Measurements from ENCODE around the gene BRD8. TPM values are rescaled to one million over a fixed set of nuclear protein-coding genes. Genes with fewer than 3 reads are reported as not detected.

Gene BRD8
- total and polyA plus RNA-seq, 2 experiments from 2014 or later = 45.8 to 117 TPM

DNA sequence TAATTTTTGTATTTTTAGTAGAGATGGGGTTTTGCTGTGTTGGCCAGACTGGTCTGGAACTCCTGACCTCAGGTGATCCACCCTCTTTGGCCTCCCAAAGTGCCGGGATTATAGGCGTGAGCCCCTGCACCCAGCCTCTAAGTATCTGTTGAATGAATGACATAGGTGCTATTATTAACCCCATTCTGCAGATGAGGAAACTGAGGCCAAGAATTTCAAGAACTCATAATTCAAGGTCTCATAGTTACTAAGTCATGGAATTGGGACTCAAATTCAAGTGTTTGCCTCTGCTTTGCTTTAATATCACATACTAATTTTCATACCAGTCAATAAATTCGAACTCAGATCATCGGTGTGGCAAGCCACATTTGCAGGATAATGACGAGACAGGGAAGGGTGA is 2.4 kb upstream of the BRD8 start:
- H3K9me3 Mint-ChIP-seq = no peaks in the 10 kb centered on the region
- no peak for ATAC-seq
- H3K79me2 ChIP-seq (replicated peaks; ENCODE audit: insufficient read depth) = peaks cover 43% of the 10 kb centered on the region
- H3K36me3 ChIP-seq (ENCODE audit: insufficient read depth) = peaks cover 55% of the 10 kb centered on the region
- H3K4me2 ChIP-seq = no peak overlapping the region; the same call in 1 of the 2 replicates
- TF ChIP-seq CREB1 (CRISPR knock-in tag; IDR thresholded peaks at IDR 0.05; ENCODE audit: low read depth) = no peak
- TF ChIP-seq, protein P1, sequence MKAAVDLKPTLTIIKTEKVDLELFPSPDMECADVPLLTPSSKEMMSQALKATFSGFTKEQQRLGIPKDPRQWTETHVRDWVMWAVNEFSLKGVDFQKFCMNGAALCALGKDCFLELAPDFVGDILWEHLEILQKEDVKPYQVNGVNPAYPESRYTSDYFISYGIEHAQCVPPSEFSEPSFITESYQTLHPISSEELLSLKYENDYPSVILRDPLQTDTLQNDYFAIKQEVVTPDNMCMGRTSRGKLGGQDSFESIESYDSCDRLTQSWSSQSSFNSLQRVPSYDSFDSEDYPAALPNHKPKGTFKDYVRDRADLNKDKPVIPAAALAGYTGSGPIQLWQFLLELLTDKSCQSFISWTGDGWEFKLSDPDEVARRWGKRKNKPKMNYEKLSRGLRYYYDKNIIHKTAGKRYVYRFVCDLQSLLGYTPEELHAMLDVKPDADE (IDR thresholded peaks at IDR 0.05) = no peak
- no peak for TF ChIP-seq NANOG (IDR thresholded peaks at IDR 0.05; ENCODE audit: borderline replicate concordance)
- H3K27me3 Mint-ChIP-seq (ENCODE audit: insufficient read depth, low read depth, poor library complexity) = peaks cover 6% of the 10 kb centered on the region
- 0 out of 2 replicates have a peak, but pooled peaks cover 10% of the 10 kb centered on the region for H3F3A ChIP-seq (replicated peaks; ENCODE audit: low read depth)
- H3K36me3 Mint-ChIP-seq (ENCODE audit: low read depth) = peaks cover 65% of the 10 kb centered on the region
- H2AFZ ChIP-seq = no peak overlapping the region
- no peaks in the 10 kb centered on the region for H3K9me2 ChIP-seq (ENCODE audit: insufficient read depth)
- H3K27me3 ChIP-seq (ENCODE audit: insufficient read depth) = no peaks in the 10 kb centered on the region
- H3K4me1 Mint-ChIP-seq = peaks cover 2% of the 10 kb centered on the region; the same call in 2 of the 3 replicates
- no peak overlapping the region; the same call in 1 of the 2 replicates for H3K4me3 ChIP-seq
- no peaks in the 10 kb centered on the region; the same call in none of the 2 replicates for H4K20me1 ChIP-seq (replicated peaks; ENCODE audit: insufficient read depth)
- DNase-seq (ENCODE audit: low spot score) = no peak
- no peak overlapping the region for H3K27ac ChIP-seq (ENCODE audit: low read depth)
- peak overlapping the region; percentile 13; the same call in 1 of the 3 replicates for H3K4me3 Mint-ChIP-seq
- H3K4me1 ChIP-seq (ENCODE audit: insufficient read depth) = peaks cover 12% of the 10 kb centered on the region
- no peak overlapping the region for H3K27ac Mint-ChIP-seq

DNA sequence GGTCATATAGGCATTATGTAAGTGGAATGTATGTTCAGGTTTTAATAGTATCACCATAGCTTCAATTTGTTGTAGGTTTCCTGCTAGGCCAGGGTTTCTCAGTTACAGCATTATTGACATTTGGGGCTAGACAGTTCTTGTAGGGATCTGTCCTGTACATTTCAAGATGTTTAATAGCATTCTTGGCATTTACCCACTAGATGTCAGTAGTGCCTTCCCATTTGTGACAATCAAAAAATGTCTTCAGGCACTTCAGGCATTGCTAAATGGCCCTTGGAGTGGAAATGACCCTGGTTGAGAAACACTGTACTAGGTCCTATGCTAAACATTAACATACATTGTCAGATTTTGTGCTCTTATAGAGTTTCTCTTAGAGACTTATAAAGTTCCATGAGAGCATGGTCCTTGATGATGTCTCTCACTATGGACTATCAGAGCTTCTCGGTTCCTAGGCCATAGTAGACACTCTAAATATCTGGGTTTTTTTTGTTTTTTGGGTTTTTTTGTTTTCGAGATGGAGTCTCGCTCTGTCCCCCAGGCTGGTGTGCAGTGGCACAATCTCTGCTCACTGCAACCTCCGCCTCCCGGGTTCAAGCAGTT is 1.9 kb upstream of the BRD8 start:
- Mint-ChIP-seq H3K4me3 (no peak overlapping the region), H3K4me1 (peaks cover 2% of the 10 kb centered on the region; the same call in 2 of the 3 replicates), H3K36me3 (ENCODE audit: low read depth) (peaks cover 62% of the 10 kb centered on the region), H3K27me3 (ENCODE audit: insufficient read depth, low read depth, poor library complexity) (peaks cover 6% of the 10 kb centered on the region), H3K9me3 (no peaks in the 10 kb centered on the region), H3K27ac (no peak overlapping the region)
- peak overlapping the region; percentile 87 for H3K4me2 ChIP-seq
- 0 out of 2 replicates have a peak, but pooled peaks cover 10% of the 10 kb centered on the region for H3F3A ChIP-seq (replicated peaks; ENCODE audit: low read depth)
- no peaks in the 10 kb centered on the region; the same call in none of the 2 replicates for H4K20me1 ChIP-seq (replicated peaks; ENCODE audit: insufficient read depth)
- DNase-seq (ENCODE audit: low spot score) (peak; percentile 52), ATAC-seq (no peak)
- H3K36me3 ChIP-seq (ENCODE audit: insufficient read depth) = peaks cover 52% of the 10 kb centered on the region
- H3K27ac ChIP-seq (ENCODE audit: low read depth) = no peak overlapping the region
- TF ChIP-seq, protein P2, sequence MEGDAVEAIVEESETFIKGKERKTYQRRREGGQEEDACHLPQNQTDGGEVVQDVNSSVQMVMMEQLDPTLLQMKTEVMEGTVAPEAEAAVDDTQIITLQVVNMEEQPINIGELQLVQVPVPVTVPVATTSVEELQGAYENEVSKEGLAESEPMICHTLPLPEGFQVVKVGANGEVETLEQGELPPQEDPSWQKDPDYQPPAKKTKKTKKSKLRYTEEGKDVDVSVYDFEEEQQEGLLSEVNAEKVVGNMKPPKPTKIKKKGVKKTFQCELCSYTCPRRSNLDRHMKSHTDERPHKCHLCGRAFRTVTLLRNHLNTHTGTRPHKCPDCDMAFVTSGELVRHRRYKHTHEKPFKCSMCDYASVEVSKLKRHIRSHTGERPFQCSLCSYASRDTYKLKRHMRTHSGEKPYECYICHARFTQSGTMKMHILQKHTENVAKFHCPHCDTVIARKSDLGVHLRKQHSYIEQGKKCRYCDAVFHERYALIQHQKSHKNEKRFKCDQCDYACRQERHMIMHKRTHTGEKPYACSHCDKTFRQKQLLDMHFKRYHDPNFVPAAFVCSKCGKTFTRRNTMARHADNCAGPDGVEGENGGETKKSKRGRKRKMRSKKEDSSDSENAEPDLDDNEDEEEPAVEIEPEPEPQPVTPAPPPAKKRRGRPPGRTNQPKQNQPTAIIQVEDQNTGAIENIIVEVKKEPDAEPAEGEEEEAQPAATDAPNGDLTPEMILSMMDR (conservative IDR thresholded peaks at IDR 0.05; ENCODE audit: low read depth in 2 of 2) = peak; percentile 56 to 74
- TF ChIP-seq POLR2AphosphoS5 (IDR thresholded peaks at IDR 0.05; ENCODE audit: low read depth) = no peak
- peaks cover 48% of the 10 kb centered on the region for H3K79me2 ChIP-seq (replicated peaks; ENCODE audit: insufficient read depth)
- peaks cover 12% of the 10 kb centered on the region for H3K4me1 ChIP-seq (ENCODE audit: insufficient read depth)
- no peaks in the 10 kb centered on the region for H3K27me3 ChIP-seq (ENCODE audit: insufficient read depth)
- no peak overlapping the region for H2AFZ ChIP-seq
- H3K9me2 ChIP-seq (ENCODE audit: insufficient read depth) = no peaks in the 10 kb centered on the region
- H3K4me3 ChIP-seq = peak overlapping the region; percentile 73

DNA sequence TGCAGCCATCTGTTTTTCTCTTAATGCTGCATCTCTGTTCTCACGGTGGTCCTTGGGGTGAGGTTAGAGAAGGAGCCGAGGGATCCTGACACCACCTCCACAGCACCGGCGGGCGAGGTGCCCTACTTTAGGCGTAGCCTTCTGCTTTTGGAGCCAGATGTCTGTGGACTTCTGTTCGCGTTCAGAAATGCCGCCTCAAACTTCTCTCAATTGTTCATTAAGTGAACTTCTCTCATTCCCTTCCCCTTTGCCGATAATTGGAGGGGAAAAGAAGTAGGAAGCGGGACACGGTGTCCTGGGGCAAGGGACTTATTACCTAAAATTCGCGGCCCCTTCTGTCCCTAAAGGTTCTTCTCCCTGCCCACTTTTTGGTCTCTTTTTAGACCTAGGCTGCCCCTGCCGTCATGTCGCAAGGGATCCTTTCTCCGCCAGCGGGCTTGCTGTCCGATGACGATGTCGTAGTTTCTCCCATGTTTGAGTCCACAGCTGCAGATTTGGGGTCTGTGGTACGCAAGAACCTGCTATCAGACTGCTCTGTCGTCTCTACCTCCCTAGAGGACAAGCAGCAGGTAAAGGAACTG is 937 bp upstream of the BRD8 start:
- H3K4me1 Mint-ChIP-seq = peaks cover 2% of the 10 kb centered on the region; the same call in 2 of the 3 replicates
- Histone ChIP-seq H3K27me3 (ENCODE audit: insufficient read depth) (no peaks in the 10 kb centered on the region), H3K4me2 (peak overlapping the region; percentile 87), H4K20me1 (replicated peaks; ENCODE audit: insufficient read depth) (no peaks in the 10 kb centered on the region; the same call in 1 of the 2 replicates), H3F3A (replicated peaks; ENCODE audit: low read depth) (0 out of 2 replicates have a peak, but pooled peaks cover 6% of the 10 kb centered on the region), H3K4me3 (peak overlapping the region; percentile 73), H3K79me2 (replicated peaks; ENCODE audit: insufficient read depth) (peaks cover 56% of the 10 kb centered on the region), H3K4me1 (ENCODE audit: insufficient read depth) (peaks cover 12% of the 10 kb centered on the region), H2AFZ (peak overlapping the region; percentile 64), H3K9me2 (ENCODE audit: insufficient read depth) (no peaks in the 10 kb centered on the region), H3K36me3 (ENCODE audit: insufficient read depth) (peaks cover 45% of the 10 kb centered on the region), H3K27ac (ENCODE audit: low read depth) (peak overlapping the region; percentile 80)
- ATAC-seq (peak; percentile 34), DNase-seq (ENCODE audit: low spot score) (peak; percentile 31)
- H3K27me3 Mint-ChIP-seq (ENCODE audit: insufficient read depth, low read depth, poor library complexity) = peaks cover 6% of the 10 kb centered on the region
- H3K27ac Mint-ChIP-seq = no peak overlapping the region
- H3K36me3 Mint-ChIP-seq (ENCODE audit: low read depth) = peaks cover 62% of the 10 kb centered on the region
- H3K9me3 Mint-ChIP-seq = no peaks in the 10 kb centered on the region
- H3K4me3 Mint-ChIP-seq = no peak overlapping the region
- no peak for TF ChIP-seq POLR2AphosphoS5 (IDR thresholded peaks at IDR 0.05; ENCODE audit: low read depth)
- TF ChIP-seq, protein P1 (IDR thresholded peaks at IDR 0.05) = no peak
